Upper lobe of right lung (tissue), 1 donor: ENCODE results near the gene PCYT1A. TPM values are rescaled to one million over a fixed set of nuclear protein-coding genes. Genes with fewer than 3 reads are reported as not detected.
A peak's percentile ranks its signal among the peaks of the same experiment; 100 is the strongest.
"Not testable (repeated sequence)": the region's sequence is repeated elsewhere in the genome, so short reads cannot be mapped to it uniquely, and the experiment has no call there.

Experiments used
- ATAC-seq: fragments of 200-7000 bp; cut with Tn5 transposase; one replicate; pipeline ENCODE4 v1.9.1; 2020; ENCODE audit warnings: mild to moderate bottlenecking, moderate library complexity
- DNase-seq: peaks from one replicate; pipeline ENCODE4 v3.0.0-alpha.2; 2020
- H3K27ac ChIP-seq: fragments of 200-600 bp; one replicate; pipeline ENCODE4 v1.8.0; 2022
- H3K27me3 ChIP-seq: fragments of 200-600 bp; one replicate; pipeline ENCODE4 v1.8.0; 2022; ENCODE audit warnings: mild to moderate bottlenecking
- H3K36me3 ChIP-seq: fragments of 200-600 bp; one replicate; pipeline ENCODE4 v1.8.0; 2022
- H3K4me1 ChIP-seq: fragments of 200-600 bp; one replicate; pipeline ENCODE4 v1.8.0; 2022
- H3K4me3 ChIP-seq: fragments of 200-600 bp; one replicate; pipeline ENCODE4 v1.8.0; 2022; ENCODE audit warnings: mild to moderate bottlenecking
- H3K9me3 ChIP-seq: fragments of 200-600 bp; one replicate; pipeline ENCODE4 v1.8.0; 2022
- CTCF ChIP-seq: fragments of 200-600 bp; IDR thresholded peaks from one replicate; pipeline ENCODE4 v1.8.0; 2022; ENCODE audit warnings: antibody characterized with exemption
- intact Hi-C: fragments of 100-400 bp; cut with DNase I; formaldehyde crosslinking; loops from one replicate; pipeline ENCODE4 v1.11.0; 2022
- total RNA-seq: library from RNA; stranded (reverse); fragmentation: NEBNext Ultra II Directional; extraction: Animal tissue kit (Norgen Biotek cat#: 25700); gene quantifications from one replicate; pipeline ENCODE4 v1.2.1, GENCODE V29; 2021
- donor health status: DM: no; HTN: yes; CAD: no; lungs with severe emphysema.

The PCYT1A gene
- total RNA-seq, 1 donor from 2014 or later: 58.4 TPM

DNA sequence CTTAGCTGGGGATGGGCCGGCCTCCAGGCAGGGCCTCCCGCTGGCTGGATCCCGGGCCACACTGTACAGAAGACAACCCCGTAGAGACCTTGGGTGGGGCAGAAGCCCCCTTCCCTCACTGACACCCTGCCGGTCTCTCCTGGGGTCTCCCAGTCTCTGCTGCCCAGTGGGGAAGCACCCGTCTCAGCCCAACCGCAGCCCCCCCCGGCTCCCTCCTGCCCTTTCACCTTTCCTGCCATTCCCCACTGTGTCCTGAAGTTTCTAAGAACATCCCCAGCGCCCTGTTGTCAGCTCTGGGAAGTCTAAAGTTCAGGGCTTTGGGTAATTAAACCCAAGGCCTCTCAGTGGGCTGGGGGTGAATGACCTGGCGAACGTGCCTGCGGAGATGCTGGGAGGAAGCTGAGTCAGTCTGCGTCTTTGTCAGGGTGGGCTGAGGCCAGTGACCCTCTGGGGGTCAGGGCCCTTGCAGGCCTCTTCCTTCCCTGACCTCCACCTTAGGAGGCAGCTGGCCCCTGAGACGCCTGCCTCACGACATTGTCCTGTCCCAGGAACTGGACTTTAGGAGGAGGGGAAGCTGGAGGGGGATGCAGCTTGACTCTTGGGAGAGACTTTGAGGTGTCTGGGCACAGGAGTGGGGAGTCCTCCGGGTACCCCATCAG, 72.6 kb downstream of the PCYT1A start:
- no peak overlapping the region for H3K27ac ChIP-seq
- peaks cover 5% of the 10 kb centered on the region for H3K4me1 ChIP-seq
- no peaks in the 10 kb centered on the region for H3K9me3 ChIP-seq
- peaks cover 6% of the 10 kb centered on the region for H3K27me3 ChIP-seq
- H3K4me3 ChIP-seq: no peak overlapping the region
- intact Hi-C loops: no loop called here
- ATAC-seq: no peak
- TF ChIP-seq CTCF: no peak
- no peaks in the 10 kb centered on the region for H3K36me3 ChIP-seq
- DNase-seq: peak; percentile 51

DNA sequence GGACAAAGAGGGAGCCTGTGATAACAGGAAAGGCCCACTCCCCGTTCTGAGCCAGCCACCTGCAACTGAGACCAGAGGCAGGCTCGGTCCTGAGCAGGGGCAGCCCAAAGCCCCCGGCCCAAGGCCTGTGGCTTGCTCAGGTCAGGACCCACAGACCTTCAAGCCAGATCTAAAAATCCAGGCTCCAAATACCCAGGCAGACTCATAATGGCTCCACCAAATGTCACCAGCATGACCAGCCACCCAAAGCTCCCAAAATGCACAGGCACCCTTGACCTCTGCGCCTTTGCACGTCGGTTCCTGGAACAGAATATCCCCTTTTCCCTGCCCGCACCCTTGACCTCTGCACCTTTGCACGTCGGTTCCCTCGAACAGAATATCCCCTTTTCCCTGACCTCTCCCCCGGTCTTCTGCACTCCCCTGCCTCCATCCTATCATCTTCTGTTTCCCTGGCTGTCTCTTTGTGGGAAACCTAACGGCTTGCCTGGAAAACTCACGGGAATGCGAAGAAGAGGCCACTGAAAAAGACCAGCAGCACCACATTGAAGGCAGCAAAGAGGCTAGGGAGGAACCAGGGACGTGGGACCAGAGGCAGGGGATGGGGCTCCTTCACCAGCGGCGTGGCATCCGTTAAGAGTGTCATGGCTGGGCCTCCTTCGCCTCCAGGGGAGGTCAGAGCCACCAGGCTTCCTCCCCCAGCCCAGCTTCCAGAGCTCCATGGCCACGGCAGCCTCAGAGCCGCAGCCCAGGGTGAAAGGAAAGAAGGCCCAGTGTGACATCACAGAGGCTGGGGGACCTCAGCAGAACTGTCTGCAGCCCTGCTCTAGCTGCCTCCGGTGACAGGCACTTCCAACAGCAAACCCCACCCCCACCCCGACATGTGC, 76.6 kb downstream of the PCYT1A start, which contains the start of gene ZDHHC19:
Gene ZDHHC19, minus strand, starts transcription at position 728 of the 884 bp plus-strand sequence. Its CDS starts 85 bp downstream, at position 643.
- intact Hi-C loops: no loop called here
- no peak for ATAC-seq

DNA sequence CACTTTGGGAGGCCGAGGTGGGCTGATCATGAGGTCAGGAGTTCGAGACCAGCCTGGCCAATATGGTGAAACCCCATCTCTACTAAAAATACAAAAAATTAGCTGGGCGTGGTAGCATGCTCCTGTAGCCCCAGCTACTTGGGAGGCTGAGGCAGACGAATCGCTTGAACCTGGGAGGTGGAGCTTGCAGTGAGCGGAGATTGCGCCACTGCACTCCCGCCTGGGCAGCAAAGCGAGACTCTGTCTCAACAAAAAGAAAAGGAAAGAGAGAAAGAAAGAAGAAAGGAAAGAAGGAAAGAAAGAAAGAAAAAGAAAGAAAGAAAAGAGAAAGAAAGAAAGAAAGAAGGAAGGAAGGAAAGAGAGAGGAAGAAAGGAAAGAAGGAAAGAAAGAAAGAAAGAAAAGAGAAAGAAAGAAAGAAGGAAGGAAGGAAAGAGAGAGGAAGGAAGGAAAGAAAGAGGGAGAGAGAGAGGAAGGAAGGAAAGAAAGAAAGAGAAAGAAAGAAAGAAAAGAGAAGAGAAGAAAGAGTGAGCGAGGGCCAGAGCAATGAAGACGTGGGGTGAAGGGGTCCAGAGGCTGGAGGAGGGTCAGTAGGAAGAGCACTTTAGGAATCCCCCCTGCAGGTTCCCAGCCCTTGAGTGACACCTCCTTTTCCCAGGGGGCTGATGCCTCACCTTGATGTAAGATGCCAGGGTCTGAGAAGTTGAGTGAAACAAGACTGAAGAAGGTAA, 77.4 kb downstream of the PCYT1A start:
- ATAC-seq, H3K9me3 ChIP-seq, DNase-seq: not testable (repeated sequence)

More for the DNA sequence above, 76.6 kb downstream of the PCYT1A start, which contains the start of gene ZDHHC19:
- Histone ChIP-seq H3K27me3 (peaks cover 1% of the 10 kb centered on the region), H3K9me3 (no peaks in the 10 kb centered on the region), H3K36me3 (no peaks in the 10 kb centered on the region), H3K27ac (no peak within 1 kb of the TSS), H3K4me1 (no peaks in the 10 kb centered on the region), H3K4me3 (no peak within 1 kb of the TSS)
- TF ChIP-seq CTCF: no peak
- no peak for DNase-seq

DNA sequence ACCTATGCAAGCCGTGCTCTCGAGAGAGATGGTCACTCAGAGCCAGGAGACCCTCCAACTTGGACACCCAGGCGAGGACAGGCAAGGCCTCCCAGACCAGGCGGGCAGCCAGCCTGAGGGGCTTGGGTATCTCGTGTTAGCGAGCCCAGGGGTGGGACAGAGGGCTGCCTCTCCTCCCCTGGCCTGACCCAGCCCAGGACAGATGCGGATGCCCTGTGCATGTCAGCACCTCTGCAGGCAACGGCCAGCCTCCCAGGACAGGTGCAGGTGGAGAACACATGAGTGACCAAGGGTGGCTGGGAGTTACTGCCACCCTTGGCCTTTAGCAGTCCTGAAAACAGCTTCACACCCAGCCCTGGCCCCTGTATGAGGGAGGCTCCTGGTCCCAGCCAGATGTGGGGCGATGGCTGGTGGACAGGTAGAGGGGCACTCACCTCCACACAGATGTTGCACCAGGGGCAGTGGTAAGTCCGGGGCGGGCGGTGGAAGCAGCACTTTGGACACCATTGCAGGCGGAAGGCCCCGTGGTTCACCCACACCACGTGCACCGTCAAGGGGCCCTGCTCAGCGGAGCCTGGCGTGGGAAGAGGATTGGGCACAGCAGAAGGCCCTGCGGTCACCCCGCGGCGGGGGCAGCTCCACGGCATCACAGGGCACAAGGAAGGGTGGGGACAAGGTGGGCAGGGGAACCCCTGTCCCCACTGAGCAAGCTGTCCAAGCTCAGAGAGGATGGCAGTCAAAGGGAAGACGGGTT, 78.4 kb downstream of the PCYT1A start:
- intact Hi-C loops: no loop called here
- Histone ChIP-seq H3K27ac (no peak overlapping the region), H3K9me3 (no peaks in the 10 kb centered on the region), H3K4me1 (no peaks in the 10 kb centered on the region), H3K36me3 (no peaks in the 10 kb centered on the region), H3K4me3 (no peak overlapping the region), H3K27me3 (no peaks in the 10 kb centered on the region)
- TF ChIP-seq CTCF: no peak
- no peak for ATAC-seq
- DNase-seq: no peak

More for the DNA sequence above, 77.4 kb downstream of the PCYT1A start:
- H3K4me1 ChIP-seq, H3K4me3 ChIP-seq, H3K27ac ChIP-seq, intact Hi-C loops, H3K36me3 ChIP-seq, H3K27me3 ChIP-seq: not testable (repeated sequence)

DNA sequence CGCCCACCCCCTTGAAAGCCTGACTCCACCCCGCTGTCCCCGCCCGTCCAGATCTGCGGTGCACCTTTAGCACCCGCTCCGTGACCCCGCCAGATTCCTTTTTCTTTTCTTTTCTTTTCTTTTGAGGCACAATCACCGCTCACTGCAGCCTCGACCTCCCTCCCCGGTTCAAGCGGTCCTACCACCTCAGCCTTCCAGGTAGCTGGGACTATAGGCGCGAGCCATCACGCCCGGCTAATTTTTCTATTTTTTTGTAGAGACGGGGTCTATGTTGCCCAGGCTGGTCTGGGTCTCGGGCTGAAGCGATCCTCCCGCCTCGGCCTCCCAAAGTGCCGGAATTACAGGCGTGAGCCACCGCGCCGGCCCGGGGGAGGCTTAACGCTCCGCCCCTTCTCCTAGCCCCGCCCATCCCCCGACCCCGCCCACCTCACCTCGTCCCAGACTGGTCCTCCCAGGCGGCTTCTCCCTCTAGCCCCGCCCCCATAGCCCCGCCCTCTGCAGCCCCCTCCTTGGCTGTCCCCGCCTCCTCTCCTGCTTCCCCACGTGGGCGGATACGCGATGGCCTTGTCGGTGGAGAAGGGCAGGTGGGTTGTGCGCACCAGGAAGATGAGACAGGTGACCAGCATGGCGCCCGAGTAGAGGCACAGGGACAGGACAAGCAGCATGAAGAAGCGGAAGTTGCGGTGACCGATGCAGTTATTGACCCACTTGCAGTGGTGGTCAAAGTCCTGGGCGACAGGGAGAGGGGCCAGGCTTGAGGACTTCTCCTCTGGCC, 79.5 kb downstream of the PCYT1A start:
- no peak for TF ChIP-seq CTCF
- ATAC-seq (peak; percentile 89), DNase-seq (peak; percentile 90)
- H3K27ac ChIP-seq: no peak overlapping the region
- intact Hi-C loops: no loop called here
- no peaks in the 10 kb centered on the region for H3K27me3 ChIP-seq
- H3K9me3 ChIP-seq: no peaks in the 10 kb centered on the region
- H3K36me3 ChIP-seq: no peaks in the 10 kb centered on the region
- H3K4me1 ChIP-seq: peaks cover 2% of the 10 kb centered on the region
- H3K4me3 ChIP-seq: peak overlapping the region; percentile 45
